ENCODE measurements around the gene NT5DC1.

GRCh38 chr6:116064666-116065065 lies 36.0 kb upstream of the NT5DC1 start:
- TF ChIP-seq CTCF (conservative IDR thresholded peaks at IDR 0.05; ENCODE audit: low read length) (no peak), EZH2phosphoT487 (IDR thresholded peaks at IDR 0.05; ENCODE audit: borderline replicate concordance) (no peak)

Data from Loucy (cell line).